HepG2 (cell line): ENCODE data around the gene GOSR1. TPM values are rescaled to one million over a fixed set of nuclear protein-coding genes. Genes with fewer than 3 reads are reported as not detected.

Experiments
- CREB3 ChIP-seq: sonication (generic); formaldehyde crosslinking; IDR thresholded peaks from 2 replicates; pipeline ENCODE4 v1.5.0; 2020; ENCODE audit warnings: missing genetic modification reagents
- FOXC1 ChIP-seq: sonication (generic); formaldehyde crosslinking; IDR thresholded peaks from 2 replicates; pipeline ENCODE4 v1.8.0; 2022; ENCODE audit warnings: mild to moderate bottlenecking, missing genetic modification reagents, borderline replicate concordance
- HINFP ChIP-seq: sonication (generic); formaldehyde crosslinking; IDR thresholded peaks from 2 replicates; pipeline ENCODE4 v1.4.0; 2020; ENCODE audit warnings: low read depth, mild to moderate bottlenecking, missing genetic modification reagents
- MTA3 ChIP-seq: sonication (generic); formaldehyde crosslinking; IDR thresholded peaks from 2 replicates; pipeline ENCODE4 v1.4.0; 2020; ENCODE audit warnings: missing genetic modification reagents
- NBN ChIP-seq: fragments of 450-650 bp; conservative IDR thresholded peaks from 2 replicates; pipeline ENCODE4 v1.6.1; 2017
- RCOR2 ChIP-seq: IDR thresholded peaks from 2 replicates; pipeline ENCODE4 v1.6.1; 2016; ENCODE audit warnings: missing biosample characterization, missing genetic modification reagents
- RFX3 ChIP-seq: IDR thresholded peaks from 2 replicates; pipeline ENCODE4 v1.6.1; 2016; ENCODE audit warnings: missing biosample characterization, missing genetic modification reagents
- ZNF263 ChIP-seq: sonication (generic); formaldehyde crosslinking; IDR thresholded peaks from 2 replicates; pipeline ENCODE4 v1.4.0; 2020; ENCODE audit warnings: missing genetic modification reagents
- polyA plus RNA-seq, 8 experiments: library from polyadenylated mRNA; depleted of rRNA in 3 of 8; stranded (reverse) in 7 of 8; unstranded in 1 of 8; fragments of >200 nt; fragmentation: Illumina TruSeq in 4 of 8; extraction: Trizol in 4 of 8; gene quantifications; 2 replicates each; pipeline versions ENCODE4 v1.2.1 to v1.2.3, GENCODE V29; 2011 to 2016; ENCODE audit warnings: low read depth in 4 of 8, missing spikeins in 1 of 8, mixed read lengths in 1 of 8; ENCODE audit not compliant: insufficient read depth in 1 of 8
- total RNA-seq, 5 experiments: library from RNA; depleted of rRNA; stranded (reverse); fragments of >200 nt; fragmentation: Illumina TruSeq; extraction: Trizol; gene quantifications; 2 replicates each; pipeline ENCODE4 v1.2.3, GENCODE V29; 2016; ENCODE audit warnings: low read depth in 1 of 5
- TF ChIP-seq, protein P1 (sequence below): IDR thresholded peaks from 2 replicates; pipeline ENCODE4 v1.6.1; 2016; ENCODE audit warnings: low read depth, missing genetic modification reagents, missing compliant biosample characterization
- TF ChIP-seq, protein P2 (sequence below): sonication (generic); formaldehyde crosslinking; conservative IDR thresholded peaks from 2 replicates; pipeline ENCODE4 v1.4.0; 2020; ENCODE audit warnings: mild to moderate bottlenecking, missing genetic modification reagents, moderate library complexity
- TF ChIP-seq, protein P3 (sequence below): sonication (generic); formaldehyde crosslinking; IDR thresholded peaks from 2 replicates; pipeline ENCODE4 v1.4.0; 2020; ENCODE audit warnings: mild to moderate bottlenecking, missing genetic modification reagents

Gene GOSR1
- total and polyA plus RNA-seq, 2 of the 13 experiments (the other 11 are each of a cell fraction or from before 2014, with no cell fraction given) = 15.8 to 37.0 TPM

DNA sequence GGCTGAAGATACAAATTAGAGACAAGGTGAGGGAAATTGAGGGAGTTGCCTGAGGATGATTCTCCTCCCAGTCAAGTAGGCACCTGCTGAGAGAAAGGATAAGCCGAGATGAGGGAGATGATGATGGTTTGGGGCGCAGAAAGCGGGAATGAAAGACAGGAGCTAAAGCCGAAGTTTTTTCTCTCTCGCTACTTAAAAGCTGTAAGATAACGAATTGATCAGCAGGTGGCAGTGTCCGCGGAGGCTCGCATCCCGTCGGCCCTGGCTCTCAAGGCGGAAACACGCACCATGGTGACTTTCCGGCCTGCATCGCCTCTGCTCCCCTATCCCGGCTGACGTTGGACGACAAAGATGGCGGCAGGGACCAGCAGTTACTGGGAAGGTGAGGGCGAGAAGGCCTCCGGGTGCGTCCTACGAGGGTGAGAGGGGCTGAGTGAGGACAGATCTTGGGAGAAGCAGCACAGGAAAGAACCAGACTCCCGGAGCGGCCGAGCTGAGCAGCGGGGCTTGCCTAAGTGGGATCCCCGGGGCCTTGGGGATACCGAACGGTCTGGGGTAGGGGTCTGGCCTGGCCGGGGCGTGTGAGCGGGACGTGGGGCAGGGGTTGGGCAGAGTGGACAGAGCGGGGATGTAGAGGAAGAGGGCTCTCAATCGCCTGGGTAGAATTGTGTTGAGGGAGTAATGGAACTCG is at the start of gene GOSR1 (continued):
- TF ChIP-seq, protein P1, sequence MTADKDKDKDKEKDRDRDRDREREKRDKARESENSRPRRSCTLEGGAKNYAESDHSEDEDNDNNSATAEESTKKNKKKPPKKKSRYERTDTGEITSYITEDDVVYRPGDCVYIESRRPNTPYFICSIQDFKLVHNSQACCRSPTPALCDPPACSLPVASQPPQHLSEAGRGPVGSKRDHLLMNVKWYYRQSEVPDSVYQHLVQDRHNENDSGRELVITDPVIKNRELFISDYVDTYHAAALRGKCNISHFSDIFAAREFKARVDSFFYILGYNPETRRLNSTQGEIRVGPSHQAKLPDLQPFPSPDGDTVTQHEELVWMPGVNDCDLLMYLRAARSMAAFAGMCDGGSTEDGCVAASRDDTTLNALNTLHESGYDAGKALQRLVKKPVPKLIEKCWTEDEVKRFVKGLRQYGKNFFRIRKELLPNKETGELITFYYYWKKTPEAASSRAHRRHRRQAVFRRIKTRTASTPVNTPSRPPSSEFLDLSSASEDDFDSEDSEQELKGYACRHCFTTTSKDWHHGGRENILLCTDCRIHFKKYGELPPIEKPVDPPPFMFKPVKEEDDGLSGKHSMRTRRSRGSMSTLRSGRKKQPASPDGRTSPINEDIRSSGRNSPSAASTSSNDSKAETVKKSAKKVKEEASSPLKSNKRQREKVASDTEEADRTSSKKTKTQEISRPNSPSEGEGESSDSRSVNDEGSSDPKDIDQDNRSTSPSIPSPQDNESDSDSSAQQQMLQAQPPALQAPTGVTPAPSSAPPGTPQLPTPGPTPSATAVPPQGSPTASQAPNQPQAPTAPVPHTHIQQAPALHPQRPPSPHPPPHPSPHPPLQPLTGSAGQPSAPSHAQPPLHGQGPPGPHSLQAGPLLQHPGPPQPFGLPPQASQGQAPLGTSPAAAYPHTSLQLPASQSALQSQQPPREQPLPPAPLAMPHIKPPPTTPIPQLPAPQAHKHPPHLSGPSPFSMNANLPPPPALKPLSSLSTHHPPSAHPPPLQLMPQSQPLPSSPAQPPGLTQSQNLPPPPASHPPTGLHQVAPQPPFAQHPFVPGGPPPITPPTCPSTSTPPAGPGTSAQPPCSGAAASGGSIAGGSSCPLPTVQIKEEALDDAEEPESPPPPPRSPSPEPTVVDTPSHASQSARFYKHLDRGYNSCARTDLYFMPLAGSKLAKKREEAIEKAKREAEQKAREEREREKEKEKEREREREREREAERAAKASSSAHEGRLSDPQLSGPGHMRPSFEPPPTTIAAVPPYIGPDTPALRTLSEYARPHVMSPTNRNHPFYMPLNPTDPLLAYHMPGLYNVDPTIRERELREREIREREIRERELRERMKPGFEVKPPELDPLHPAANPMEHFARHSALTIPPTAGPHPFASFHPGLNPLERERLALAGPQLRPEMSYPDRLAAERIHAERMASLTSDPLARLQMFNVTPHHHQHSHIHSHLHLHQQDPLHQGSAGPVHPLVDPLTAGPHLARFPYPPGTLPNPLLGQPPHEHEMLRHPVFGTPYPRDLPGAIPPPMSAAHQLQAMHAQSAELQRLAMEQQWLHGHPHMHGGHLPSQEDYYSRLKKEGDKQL (CRISPR knock-in tag) = peak; percentile 64; the same call in 1 of the 2 replicates
- TF ChIP-seq FOXC1 (CRISPR knock-in tag) (peak; percentile 82), RFX3 (CRISPR knock-in tag) (no peak), MTA3 (CRISPR knock-in tag) (no peak), CREB3 (CRISPR knock-in tag) (peak; percentile 80; the same call in 1 of the 2 replicates), RCOR2 (CRISPR knock-in tag) (no peak), ZNF263 (peak; percentile 29; the same call in 1 of the 2 replicates), NBN (no peak), HINFP (CRISPR knock-in tag) (peak; percentile 69; the same call in 1 of the 2 replicates)
- TF ChIP-seq, protein P2, sequence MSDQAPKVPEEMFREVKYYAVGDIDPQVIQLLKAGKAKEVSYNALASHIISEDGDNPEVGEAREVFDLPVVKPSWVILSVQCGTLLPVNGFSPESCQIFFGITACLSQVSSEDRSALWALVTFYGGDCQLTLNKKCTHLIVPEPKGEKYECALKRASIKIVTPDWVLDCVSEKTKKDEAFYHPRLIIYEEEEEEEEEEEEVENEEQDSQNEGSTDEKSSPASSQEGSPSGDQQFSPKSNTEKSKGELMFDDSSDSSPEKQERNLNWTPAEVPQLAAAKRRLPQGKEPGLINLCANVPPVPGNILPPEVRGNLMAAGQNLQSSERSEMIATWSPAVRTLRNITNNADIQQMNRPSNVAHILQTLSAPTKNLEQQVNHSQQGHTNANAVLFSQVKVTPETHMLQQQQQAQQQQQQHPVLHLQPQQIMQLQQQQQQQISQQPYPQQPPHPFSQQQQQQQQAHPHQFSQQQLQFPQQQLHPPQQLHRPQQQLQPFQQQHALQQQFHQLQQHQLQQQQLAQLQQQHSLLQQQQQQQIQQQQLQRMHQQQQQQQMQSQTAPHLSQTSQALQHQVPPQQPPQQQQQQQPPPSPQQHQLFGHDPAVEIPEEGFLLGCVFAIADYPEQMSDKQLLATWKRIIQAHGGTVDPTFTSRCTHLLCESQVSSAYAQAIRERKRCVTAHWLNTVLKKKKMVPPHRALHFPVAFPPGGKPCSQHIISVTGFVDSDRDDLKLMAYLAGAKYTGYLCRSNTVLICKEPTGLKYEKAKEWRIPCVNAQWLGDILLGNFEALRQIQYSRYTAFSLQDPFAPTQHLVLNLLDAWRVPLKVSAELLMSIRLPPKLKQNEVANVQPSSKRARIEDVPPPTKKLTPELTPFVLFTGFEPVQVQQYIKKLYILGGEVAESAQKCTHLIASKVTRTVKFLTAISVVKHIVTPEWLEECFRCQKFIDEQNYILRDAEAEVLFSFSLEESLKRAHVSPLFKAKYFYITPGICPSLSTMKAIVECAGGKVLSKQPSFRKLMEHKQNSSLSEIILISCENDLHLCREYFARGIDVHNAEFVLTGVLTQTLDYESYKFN (CRISPR knock-in tag) = peak; percentile 38; the same call in 1 of the 2 replicates
- TF ChIP-seq, protein P3, sequence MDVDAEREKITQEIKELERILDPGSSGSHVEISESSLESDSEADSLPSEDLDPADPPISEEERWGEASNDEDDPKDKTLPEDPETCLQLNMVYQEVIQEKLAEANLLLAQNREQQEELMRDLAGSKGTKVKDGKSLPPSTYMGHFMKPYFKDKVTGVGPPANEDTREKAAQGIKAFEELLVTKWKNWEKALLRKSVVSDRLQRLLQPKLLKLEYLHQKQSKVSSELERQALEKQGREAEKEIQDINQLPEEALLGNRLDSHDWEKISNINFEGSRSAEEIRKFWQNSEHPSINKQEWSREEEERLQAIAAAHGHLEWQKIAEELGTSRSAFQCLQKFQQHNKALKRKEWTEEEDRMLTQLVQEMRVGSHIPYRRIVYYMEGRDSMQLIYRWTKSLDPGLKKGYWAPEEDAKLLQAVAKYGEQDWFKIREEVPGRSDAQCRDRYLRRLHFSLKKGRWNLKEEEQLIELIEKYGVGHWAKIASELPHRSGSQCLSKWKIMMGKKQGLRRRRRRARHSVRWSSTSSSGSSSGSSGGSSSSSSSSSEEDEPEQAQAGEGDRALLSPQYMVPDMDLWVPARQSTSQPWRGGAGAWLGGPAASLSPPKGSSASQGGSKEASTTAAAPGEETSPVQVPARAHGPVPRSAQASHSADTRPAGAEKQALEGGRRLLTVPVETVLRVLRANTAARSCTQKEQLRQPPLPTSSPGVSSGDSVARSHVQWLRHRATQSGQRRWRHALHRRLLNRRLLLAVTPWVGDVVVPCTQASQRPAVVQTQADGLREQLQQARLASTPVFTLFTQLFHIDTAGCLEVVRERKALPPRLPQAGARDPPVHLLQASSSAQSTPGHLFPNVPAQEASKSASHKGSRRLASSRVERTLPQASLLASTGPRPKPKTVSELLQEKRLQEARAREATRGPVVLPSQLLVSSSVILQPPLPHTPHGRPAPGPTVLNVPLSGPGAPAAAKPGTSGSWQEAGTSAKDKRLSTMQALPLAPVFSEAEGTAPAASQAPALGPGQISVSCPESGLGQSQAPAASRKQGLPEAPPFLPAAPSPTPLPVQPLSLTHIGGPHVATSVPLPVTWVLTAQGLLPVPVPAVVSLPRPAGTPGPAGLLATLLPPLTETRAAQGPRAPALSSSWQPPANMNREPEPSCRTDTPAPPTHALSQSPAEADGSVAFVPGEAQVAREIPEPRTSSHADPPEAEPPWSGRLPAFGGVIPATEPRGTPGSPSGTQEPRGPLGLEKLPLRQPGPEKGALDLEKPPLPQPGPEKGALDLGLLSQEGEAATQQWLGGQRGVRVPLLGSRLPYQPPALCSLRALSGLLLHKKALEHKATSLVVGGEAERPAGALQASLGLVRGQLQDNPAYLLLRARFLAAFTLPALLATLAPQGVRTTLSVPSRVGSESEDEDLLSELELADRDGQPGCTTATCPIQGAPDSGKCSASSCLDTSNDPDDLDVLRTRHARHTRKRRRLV (CRISPR knock-in tag) = 0 out of 2 replicates have a peak, but pooled peaks have one; percentile 52
